ENCODE results near the gene MINDY4. TPM values are rescaled to one million over a fixed set of nuclear protein-coding genes. Genes with fewer than 3 reads are reported as not detected.

MINDY4 gene
- total RNA-seq, 1 donor from 2014 or later, result 4.7 TPM

DNA sequence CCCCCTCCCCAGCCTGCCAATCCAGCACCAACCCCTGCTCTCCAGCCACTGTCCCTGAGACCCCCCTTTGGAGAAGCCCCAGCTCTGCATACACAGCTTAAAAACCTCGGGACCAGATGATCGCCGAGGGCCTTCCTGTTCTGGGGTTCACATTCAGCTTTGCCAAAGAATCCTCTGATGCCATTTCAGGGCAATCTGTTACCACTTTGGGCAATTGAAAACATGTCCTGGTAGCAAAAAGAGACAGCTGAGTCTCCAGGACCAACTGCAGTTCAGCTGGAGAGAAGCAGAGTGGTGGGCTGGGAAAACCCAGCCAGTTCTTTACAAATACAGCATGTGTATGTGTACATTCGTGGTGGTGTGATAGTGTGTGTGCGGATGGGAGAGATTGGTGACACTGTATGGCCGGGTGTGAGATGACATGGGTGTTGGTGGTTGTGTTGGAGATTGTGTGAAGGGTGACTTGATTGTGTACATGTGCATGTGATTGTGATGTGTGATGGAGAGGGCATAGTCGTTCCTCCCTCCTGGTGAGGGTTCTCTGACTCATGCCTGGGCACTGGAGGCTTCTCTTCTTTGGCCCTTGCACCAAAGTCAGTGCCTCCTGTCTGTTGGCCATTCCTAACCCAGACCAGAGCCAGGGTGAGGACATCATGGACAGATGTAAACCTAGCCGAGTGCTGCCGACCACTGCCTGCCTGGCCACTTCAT, 91.9 kb downstream of the MINDY4 start:
- H3K4me1 Mint-ChIP-seq (ENCODE audit: unreplicated experiment), result peaks cover 12% of the 10 kb centered on the region
- no peak overlapping the region for H3K27ac Mint-ChIP-seq (ENCODE audit: unreplicated experiment)
- peaks cover 3% of the 10 kb centered on the region for H3K27me3 Mint-ChIP-seq (ENCODE audit: unreplicated experiment)
- peak overlapping the region; percentile 26 for H3K4me3 Mint-ChIP-seq (ENCODE audit: unreplicated experiment)
- H3K36me3 Mint-ChIP-seq (ENCODE audit: low read depth, unreplicated experiment), result peaks cover 12% of the 10 kb centered on the region
- H3K9me3 Mint-ChIP-seq (ENCODE audit: unreplicated experiment), result no peaks in the 10 kb centered on the region
- DNase-seq (ENCODE audit: low spot score), result no peak
- TF ChIP-seq, protein P1, sequence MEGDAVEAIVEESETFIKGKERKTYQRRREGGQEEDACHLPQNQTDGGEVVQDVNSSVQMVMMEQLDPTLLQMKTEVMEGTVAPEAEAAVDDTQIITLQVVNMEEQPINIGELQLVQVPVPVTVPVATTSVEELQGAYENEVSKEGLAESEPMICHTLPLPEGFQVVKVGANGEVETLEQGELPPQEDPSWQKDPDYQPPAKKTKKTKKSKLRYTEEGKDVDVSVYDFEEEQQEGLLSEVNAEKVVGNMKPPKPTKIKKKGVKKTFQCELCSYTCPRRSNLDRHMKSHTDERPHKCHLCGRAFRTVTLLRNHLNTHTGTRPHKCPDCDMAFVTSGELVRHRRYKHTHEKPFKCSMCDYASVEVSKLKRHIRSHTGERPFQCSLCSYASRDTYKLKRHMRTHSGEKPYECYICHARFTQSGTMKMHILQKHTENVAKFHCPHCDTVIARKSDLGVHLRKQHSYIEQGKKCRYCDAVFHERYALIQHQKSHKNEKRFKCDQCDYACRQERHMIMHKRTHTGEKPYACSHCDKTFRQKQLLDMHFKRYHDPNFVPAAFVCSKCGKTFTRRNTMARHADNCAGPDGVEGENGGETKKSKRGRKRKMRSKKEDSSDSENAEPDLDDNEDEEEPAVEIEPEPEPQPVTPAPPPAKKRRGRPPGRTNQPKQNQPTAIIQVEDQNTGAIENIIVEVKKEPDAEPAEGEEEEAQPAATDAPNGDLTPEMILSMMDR (IDR thresholded peaks at IDR 0.05; ENCODE audit: unreplicated experiment), result no peak

DNA sequence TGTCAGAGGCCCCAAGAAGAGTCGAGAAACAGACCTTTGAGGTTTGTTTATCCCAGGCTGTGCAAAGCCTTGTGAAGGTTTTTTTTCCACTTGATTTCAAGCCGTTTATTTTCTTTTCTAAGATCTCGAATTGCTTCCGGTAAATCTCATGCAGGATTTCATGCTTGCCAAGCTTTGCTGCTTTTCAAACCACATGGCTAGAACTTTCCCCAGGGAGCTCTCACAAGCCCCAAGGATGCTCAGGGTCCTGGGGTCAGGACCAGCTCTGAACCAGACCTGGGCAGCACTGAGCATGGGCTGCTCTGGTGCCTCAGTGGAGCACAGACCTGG, 92.5 kb downstream of the MINDY4 start:
- H3K27ac Mint-ChIP-seq (ENCODE audit: unreplicated experiment), result no peak overlapping the region
- H3K4me3 Mint-ChIP-seq (ENCODE audit: unreplicated experiment), result no peak overlapping the region
- H3K9me3 Mint-ChIP-seq (ENCODE audit: unreplicated experiment), result no peaks in the 10 kb centered on the region
- peaks cover 12% of the 10 kb centered on the region for H3K4me1 Mint-ChIP-seq (ENCODE audit: unreplicated experiment)
- no peak for DNase-seq (ENCODE audit: low spot score)
- H3K27me3 Mint-ChIP-seq (ENCODE audit: unreplicated experiment), result peaks cover 3% of the 10 kb centered on the region
- H3K36me3 Mint-ChIP-seq (ENCODE audit: low read depth, unreplicated experiment), result peaks cover 12% of the 10 kb centered on the region
- TF ChIP-seq, protein P1 (IDR thresholded peaks at IDR 0.05; ENCODE audit: unreplicated experiment), result no peak

GRCh38 chr7:30864101-30864500, 92.9 kb downstream of the MINDY4 start:
- Mint-ChIP-seq H3K9me3 (ENCODE audit: unreplicated experiment) (no peaks in the 10 kb centered on the region), H3K27ac (ENCODE audit: unreplicated experiment) (no peak overlapping the region), H3K36me3 (ENCODE audit: low read depth, unreplicated experiment) (peaks cover 12% of the 10 kb centered on the region), H3K4me1 (ENCODE audit: unreplicated experiment) (peaks cover 12% of the 10 kb centered on the region), H3K4me3 (ENCODE audit: unreplicated experiment) (no peak overlapping the region), H3K27me3 (ENCODE audit: unreplicated experiment) (peaks cover 4% of the 10 kb centered on the region)
- no peak for DNase-seq (ENCODE audit: low spot score)
- TF ChIP-seq, protein P1 (IDR thresholded peaks at IDR 0.05; ENCODE audit: unreplicated experiment), result no peak

GRCh38 chr7:30865076-30865475, 93.9 kb downstream of the MINDY4 start:
- no peak for DNase-seq (ENCODE audit: low spot score)
- TF ChIP-seq, protein P1 (IDR thresholded peaks at IDR 0.05; ENCODE audit: unreplicated experiment), result no peak
- no peak overlapping the region for H3K4me3 Mint-ChIP-seq (ENCODE audit: unreplicated experiment)

GRCh38 chr7:30865821-30866220, 94.6 kb downstream of the MINDY4 start:
- peaks cover 25% of the 10 kb centered on the region for H3K4me1 Mint-ChIP-seq (ENCODE audit: unreplicated experiment)
- H3K27me3 Mint-ChIP-seq (ENCODE audit: unreplicated experiment), result peaks cover 7% of the 10 kb centered on the region
- H3K36me3 Mint-ChIP-seq (ENCODE audit: low read depth, unreplicated experiment), result peaks cover 12% of the 10 kb centered on the region
- H3K9me3 Mint-ChIP-seq (ENCODE audit: unreplicated experiment), result no peaks in the 10 kb centered on the region
- H3K4me3 Mint-ChIP-seq (ENCODE audit: unreplicated experiment), result no peak overlapping the region
- H3K27ac Mint-ChIP-seq (ENCODE audit: unreplicated experiment), result no peak overlapping the region
- TF ChIP-seq, protein P1 (IDR thresholded peaks at IDR 0.05; ENCODE audit: unreplicated experiment), result no peak
- no peak for DNase-seq (ENCODE audit: low spot score)

More at GRCh38 chr7:30865076-30865475, 93.9 kb downstream of the MINDY4 start:
- Mint-ChIP-seq H3K4me1 (ENCODE audit: unreplicated experiment) (peaks cover 18% of the 10 kb centered on the region), H3K27me3 (ENCODE audit: unreplicated experiment) (peaks cover 7% of the 10 kb centered on the region), H3K9me3 (ENCODE audit: unreplicated experiment) (no peaks in the 10 kb centered on the region), H3K36me3 (ENCODE audit: low read depth, unreplicated experiment) (peaks cover 12% of the 10 kb centered on the region), H3K27ac (ENCODE audit: unreplicated experiment) (no peak overlapping the region)

All from endothelial cell (in vitro differentiated cells).